ENCODE results near the gene SNX7.

DNA sequence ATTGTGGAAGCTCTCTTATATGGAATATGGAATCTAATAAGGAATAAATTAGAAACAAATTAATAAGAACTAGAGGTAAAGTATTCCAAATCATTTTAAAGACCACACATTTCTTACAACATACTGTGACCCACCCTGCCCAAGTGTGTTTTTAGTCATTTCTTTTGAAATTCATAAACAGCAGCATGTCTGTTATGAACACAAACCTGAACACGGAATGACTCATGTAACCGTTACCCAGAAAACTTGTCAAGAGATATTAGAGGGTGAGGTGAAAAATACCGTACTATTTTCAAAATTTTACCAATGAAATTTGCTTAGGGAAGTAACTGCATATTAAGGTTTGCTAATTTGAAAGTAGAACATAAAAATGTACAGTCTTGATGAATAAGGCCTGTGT, 48.4 kb downstream of the SNX7 start:
- TF ChIP-seq, protein P1, sequence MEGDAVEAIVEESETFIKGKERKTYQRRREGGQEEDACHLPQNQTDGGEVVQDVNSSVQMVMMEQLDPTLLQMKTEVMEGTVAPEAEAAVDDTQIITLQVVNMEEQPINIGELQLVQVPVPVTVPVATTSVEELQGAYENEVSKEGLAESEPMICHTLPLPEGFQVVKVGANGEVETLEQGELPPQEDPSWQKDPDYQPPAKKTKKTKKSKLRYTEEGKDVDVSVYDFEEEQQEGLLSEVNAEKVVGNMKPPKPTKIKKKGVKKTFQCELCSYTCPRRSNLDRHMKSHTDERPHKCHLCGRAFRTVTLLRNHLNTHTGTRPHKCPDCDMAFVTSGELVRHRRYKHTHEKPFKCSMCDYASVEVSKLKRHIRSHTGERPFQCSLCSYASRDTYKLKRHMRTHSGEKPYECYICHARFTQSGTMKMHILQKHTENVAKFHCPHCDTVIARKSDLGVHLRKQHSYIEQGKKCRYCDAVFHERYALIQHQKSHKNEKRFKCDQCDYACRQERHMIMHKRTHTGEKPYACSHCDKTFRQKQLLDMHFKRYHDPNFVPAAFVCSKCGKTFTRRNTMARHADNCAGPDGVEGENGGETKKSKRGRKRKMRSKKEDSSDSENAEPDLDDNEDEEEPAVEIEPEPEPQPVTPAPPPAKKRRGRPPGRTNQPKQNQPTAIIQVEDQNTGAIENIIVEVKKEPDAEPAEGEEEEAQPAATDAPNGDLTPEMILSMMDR (IDR thresholded peaks at IDR 0.05) = no peak
- TF ChIP-seq POLR2A (IDR thresholded peaks at IDR 0.05) = no peak

Data from uterus (tissue), 2 donors.